ENCODE measurements around the gene PEX14. TPM values are rescaled to one million over a fixed set of nuclear protein-coding genes. Genes with fewer than 3 reads are reported as not detected.

Gene PEX14
- total RNA-seq, 1 experiment from 2014 or later = 36.0 TPM

DNA sequence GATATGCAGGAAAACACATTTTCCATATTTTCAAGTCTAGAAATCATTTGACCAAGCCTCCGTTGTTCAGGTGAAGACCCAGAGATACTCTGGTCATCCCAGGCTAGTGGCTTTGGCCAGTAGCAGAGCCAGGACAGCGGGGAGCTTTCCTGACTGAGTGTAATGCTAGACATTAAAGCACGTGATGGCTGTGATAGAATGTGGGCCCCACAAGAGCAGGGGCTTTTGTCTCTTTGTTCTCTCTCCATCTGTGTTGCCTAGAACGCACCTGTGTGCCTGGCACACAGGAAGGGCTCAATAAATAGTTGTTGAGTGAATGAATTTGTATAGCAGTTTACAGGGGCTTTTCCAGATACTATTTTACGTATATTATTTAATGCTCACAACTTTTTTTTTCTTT, 34.0 kb upstream of the PEX14 start:
- Histone ChIP-seq H3K4me3 (ENCODE audit: low read depth in 2 of 2, low read length in 2 of 2) (no peak overlapping the region), H3K36me3 (ENCODE audit: control insufficient read depth, insufficient read depth, low read length) (no peaks in the 10 kb centered on the region), H3K9me3 (ENCODE audit: control insufficient read depth, insufficient read depth, low read depth, low read length) (no peaks in the 10 kb centered on the region), H3K27ac (ENCODE audit: low read length) (no peak overlapping the region), H3K27me3 (ENCODE audit: control insufficient read depth, insufficient read depth, low read length) (no peaks in the 10 kb centered on the region), H3K4me1 (ENCODE audit: control insufficient read depth, insufficient read depth, low read length) (0 out of 2 replicates have a peak, but pooled peaks cover 3% of the 10 kb centered on the region)
- no peak for TF ChIP-seq TCF7L2 (IDR thresholded peaks at IDR 0.05; ENCODE audit: low read depth, low read length)
- TF ChIP-seq, protein P1, sequence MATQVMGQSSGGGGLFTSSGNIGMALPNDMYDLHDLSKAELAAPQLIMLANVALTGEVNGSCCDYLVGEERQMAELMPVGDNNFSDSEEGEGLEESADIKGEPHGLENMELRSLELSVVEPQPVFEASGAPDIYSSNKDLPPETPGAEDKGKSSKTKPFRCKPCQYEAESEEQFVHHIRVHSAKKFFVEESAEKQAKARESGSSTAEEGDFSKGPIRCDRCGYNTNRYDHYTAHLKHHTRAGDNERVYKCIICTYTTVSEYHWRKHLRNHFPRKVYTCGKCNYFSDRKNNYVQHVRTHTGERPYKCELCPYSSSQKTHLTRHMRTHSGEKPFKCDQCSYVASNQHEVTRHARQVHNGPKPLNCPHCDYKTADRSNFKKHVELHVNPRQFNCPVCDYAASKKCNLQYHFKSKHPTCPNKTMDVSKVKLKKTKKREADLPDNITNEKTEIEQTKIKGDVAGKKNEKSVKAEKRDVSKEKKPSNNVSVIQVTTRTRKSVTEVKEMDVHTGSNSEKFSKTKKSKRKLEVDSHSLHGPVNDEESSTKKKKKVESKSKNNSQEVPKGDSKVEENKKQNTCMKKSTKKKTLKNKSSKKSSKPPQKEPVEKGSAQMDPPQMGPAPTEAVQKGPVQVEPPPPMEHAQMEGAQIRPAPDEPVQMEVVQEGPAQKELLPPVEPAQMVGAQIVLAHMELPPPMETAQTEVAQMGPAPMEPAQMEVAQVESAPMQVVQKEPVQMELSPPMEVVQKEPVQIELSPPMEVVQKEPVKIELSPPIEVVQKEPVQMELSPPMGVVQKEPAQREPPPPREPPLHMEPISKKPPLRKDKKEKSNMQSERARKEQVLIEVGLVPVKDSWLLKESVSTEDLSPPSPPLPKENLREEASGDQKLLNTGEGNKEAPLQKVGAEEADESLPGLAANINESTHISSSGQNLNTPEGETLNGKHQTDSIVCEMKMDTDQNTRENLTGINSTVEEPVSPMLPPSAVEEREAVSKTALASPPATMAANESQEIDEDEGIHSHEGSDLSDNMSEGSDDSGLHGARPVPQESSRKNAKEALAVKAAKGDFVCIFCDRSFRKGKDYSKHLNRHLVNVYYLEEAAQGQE (IDR thresholded peaks at IDR 0.05; ENCODE audit: insufficient read depth in 1 of 2, low read depth in 2 of 2, low read length in 1 of 2) = no peak
- TF ChIP-seq SIN3A (IDR thresholded peaks at IDR 0.05; ENCODE audit: borderline replicate concordance, insufficient read depth, low read depth, low read length) = no peak
- no peak for TF ChIP-seq POLR2AphosphoS5 (IDR thresholded peaks at IDR 0.05; ENCODE audit: low read depth, low read length)
- TF ChIP-seq, protein P2, sequence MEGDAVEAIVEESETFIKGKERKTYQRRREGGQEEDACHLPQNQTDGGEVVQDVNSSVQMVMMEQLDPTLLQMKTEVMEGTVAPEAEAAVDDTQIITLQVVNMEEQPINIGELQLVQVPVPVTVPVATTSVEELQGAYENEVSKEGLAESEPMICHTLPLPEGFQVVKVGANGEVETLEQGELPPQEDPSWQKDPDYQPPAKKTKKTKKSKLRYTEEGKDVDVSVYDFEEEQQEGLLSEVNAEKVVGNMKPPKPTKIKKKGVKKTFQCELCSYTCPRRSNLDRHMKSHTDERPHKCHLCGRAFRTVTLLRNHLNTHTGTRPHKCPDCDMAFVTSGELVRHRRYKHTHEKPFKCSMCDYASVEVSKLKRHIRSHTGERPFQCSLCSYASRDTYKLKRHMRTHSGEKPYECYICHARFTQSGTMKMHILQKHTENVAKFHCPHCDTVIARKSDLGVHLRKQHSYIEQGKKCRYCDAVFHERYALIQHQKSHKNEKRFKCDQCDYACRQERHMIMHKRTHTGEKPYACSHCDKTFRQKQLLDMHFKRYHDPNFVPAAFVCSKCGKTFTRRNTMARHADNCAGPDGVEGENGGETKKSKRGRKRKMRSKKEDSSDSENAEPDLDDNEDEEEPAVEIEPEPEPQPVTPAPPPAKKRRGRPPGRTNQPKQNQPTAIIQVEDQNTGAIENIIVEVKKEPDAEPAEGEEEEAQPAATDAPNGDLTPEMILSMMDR (IDR thresholded peaks at IDR 0.05) = no peak
- intact Hi-C loops (cut with micrococcal nuclease; ENCODE audit: unreplicated experiment) (no loop called here), in situ Hi-C loops (cut with HindIII; ENCODE audit: low pct_unique_long_range_greater_than_20kb, low sequenced_read_pairs) (no loop called here)
- ATAC-seq = no peak
- CTCF ChIA-PET = interaction anchor here (0.7 kb wide), 1 partner anchor 41 kb away, joined by 3 read pairs; no protein-coding TSS in a partner anchor
- no peak for DNase-seq (ENCODE audit: low read depth, low spot score)
- POLR2A ChIA-PET = no interaction called here
- no TSS peak for BruUV-seq (replicated peaks)

DNA sequence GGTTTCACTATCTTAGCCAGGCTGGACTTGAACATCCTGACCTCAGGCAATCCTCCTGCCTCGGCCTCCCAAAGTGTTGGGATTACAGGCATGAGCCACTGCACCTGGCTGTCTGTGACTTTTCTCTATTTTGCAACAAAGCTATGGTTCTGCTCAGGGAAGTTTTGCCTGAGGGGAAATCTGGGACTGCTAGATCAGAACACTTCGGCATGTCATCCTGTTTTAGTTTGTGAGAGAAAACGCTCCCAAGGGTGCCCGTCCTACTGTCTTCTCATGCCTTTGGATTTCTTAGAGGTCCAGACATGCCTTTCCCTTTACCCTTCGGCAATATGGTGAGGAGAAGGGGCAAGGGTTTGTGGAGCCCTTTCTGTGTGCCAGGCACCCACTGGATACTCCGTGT, 30.5 kb upstream of the PEX14 start:
- no peaks in the 10 kb centered on the region for H3K27me3 ChIP-seq (ENCODE audit: control insufficient read depth, insufficient read depth, low read length)
- no peaks in the 10 kb centered on the region for H3K9me3 ChIP-seq (ENCODE audit: control insufficient read depth, insufficient read depth, low read depth, low read length)
- H3K27ac ChIP-seq (ENCODE audit: low read length) = no peak overlapping the region
- no TSS peak for BruUV-seq (replicated peaks)
- no peak for ATAC-seq
- in situ Hi-C loops (cut with HindIII; ENCODE audit: low pct_unique_long_range_greater_than_20kb, low sequenced_read_pairs) (no loop called here), intact Hi-C loops (cut with micrococcal nuclease; ENCODE audit: unreplicated experiment) (no loop called here)
- CTCF ChIA-PET = no interaction called here
- POLR2A ChIA-PET = interaction anchor here (0.6 kb wide), 2 partner anchors 87 to 658 kb away, joined by 3 read pairs; no protein-coding TSS in a partner anchor
- TF ChIP-seq TCF7L2 (IDR thresholded peaks at IDR 0.05; ENCODE audit: low read depth, low read length) (no peak), SIN3A (IDR thresholded peaks at IDR 0.05; ENCODE audit: borderline replicate concordance, insufficient read depth, low read depth, low read length) (no peak), POLR2AphosphoS5 (IDR thresholded peaks at IDR 0.05; ENCODE audit: low read depth, low read length) (no peak)
- TF ChIP-seq, protein P2 (IDR thresholded peaks at IDR 0.05) = no peak
- TF ChIP-seq, protein P1 (IDR thresholded peaks at IDR 0.05; ENCODE audit: insufficient read depth in 1 of 2, low read depth in 2 of 2, low read length in 1 of 2) = no peak
- DNase-seq (ENCODE audit: low read depth, low spot score) = no peak
- H3K4me1 ChIP-seq (ENCODE audit: control insufficient read depth, insufficient read depth, low read length) = no peaks in the 10 kb centered on the region
- no peaks in the 10 kb centered on the region for H3K36me3 ChIP-seq (ENCODE audit: control insufficient read depth, insufficient read depth, low read length)
- no peak overlapping the region for H3K4me3 ChIP-seq (ENCODE audit: low read depth in 2 of 2, low read length in 2 of 2)

All from Panc1 (cell line).